SK-N-SH treated with all-trans-retinoic acid at 6 μM for 48 hours (cell line): ENCODE results near the gene BCHE.

Experiments
- CREB5 ChIP-seq: fragments of 250-450 bp; sonication (Bioruptor Pico); IDR thresholded peaks from 2 replicates; pipeline ENCODE4 v1.5.1; 2020; ENCODE audit warnings: low read depth, mild to moderate bottlenecking, moderate library complexity
- ESRRG ChIP-seq: fragments of 250-450 bp; sonication (Bioruptor Pico); IDR thresholded peaks from 2 replicates; pipeline ENCODE4 v1.6.1; 2021; ENCODE audit warnings: mild to moderate bottlenecking
- OSR1 ChIP-seq: fragments of 250-450 bp; sonication (Bioruptor Pico); IDR thresholded peaks from 2 replicates; pipeline ENCODE4 v1.8.0; 2022; ENCODE audit warnings: moderate library complexity, mild to moderate bottlenecking, inconsistent platforms
- PATZ1 ChIP-seq: fragments of 250-450 bp; sonication (Bioruptor Pico); IDR thresholded peaks from 2 replicates; pipeline ENCODE4 v1.8.0; 2020; ENCODE audit warnings: mild to moderate bottlenecking, moderate library complexity, borderline replicate concordance
- POU6F1 ChIP-seq: fragments of 250-450 bp; sonication (Bioruptor Pico); IDR thresholded peaks from 2 replicates; pipeline ENCODE4 v1.8.0; 2021; ENCODE audit warnings: low read depth, mild to moderate bottlenecking, moderate library complexity, borderline replicate concordance
- RARB ChIP-seq: fragments of 250-450 bp; sonication (Bioruptor Pico); IDR thresholded peaks from 2 replicates; pipeline ENCODE4 v1.8.0; 2021; ENCODE audit warnings: mild to moderate bottlenecking, moderate library complexity
- SNAI2 ChIP-seq: fragments of 250-450 bp; sonication (Bioruptor Pico); IDR thresholded peaks from 2 replicates; pipeline ENCODE4 v1.5.0; 2020; ENCODE audit warnings: mild to moderate bottlenecking, moderate library complexity
- TCF4 ChIP-seq: fragments of 250-450 bp; sonication (Bioruptor Pico); IDR thresholded peaks from 2 replicates; pipeline ENCODE4 v1.8.0; 2021; ENCODE audit warnings: mild to moderate bottlenecking, moderate library complexity, borderline replicate concordance
- TSHZ2 ChIP-seq: fragments of 250-450 bp; sonication (Bioruptor Pico); IDR thresholded peaks from 2 replicates; pipeline ENCODE4 v1.5.0; 2020; ENCODE audit warnings: mild to moderate bottlenecking, moderate library complexity
- ZFP30 ChIP-seq: fragments of 450-650 bp; formaldehyde crosslinking; IDR thresholded peaks from 2 replicates; pipeline ENCODE4 v1.5.0; 2022; ENCODE audit warnings: mild to moderate bottlenecking, moderate library complexity

- TF ChIP-seq POU6F1 (CRISPR knock-in tag) (no peak), SNAI2 (CRISPR knock-in tag) (no peak), PATZ1 (no peak), ZFP30 (CRISPR knock-in tag) (no peak), ESRRG (CRISPR knock-in tag) (no peak), TCF4 (no peak), TSHZ2 (no peak), CREB5 (CRISPR knock-in tag) (no peak), OSR1 (CRISPR knock-in tag) (no peak), RARB (CRISPR knock-in tag) (no peak)
Observed at GRCh38 chr3:165837058-165837525, at the start of gene BCHE.
